ENCODE measurements around the gene PPM1K. TPM values are rescaled to one million over a fixed set of nuclear protein-coding genes. Genes with fewer than 3 reads are reported as not detected.

PPM1K gene
- total RNA-seq, 1 donor from 2014 or later = 10.4 TPM

DNA sequence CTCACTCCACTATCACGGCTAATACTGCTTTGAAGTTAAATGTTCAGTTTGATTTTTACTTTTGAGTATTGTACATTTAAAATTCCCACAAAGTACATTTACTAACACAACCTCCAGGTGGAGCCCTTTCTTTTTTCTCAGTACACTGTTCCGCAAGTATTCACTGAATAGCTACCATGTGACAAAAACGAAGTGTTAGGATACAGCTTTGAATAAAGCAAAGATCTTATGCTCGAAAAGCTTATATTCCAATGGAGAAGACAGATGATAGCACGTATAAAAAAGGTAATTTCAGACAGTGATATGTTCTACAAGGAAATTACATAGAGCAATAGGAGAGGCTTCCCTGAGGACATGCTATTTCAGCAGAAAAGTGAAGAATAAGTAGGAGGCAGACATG lies 65.3 kb downstream of the PPM1K start:
- DNase-seq (ENCODE audit: low spot score) = no peak

DNA sequence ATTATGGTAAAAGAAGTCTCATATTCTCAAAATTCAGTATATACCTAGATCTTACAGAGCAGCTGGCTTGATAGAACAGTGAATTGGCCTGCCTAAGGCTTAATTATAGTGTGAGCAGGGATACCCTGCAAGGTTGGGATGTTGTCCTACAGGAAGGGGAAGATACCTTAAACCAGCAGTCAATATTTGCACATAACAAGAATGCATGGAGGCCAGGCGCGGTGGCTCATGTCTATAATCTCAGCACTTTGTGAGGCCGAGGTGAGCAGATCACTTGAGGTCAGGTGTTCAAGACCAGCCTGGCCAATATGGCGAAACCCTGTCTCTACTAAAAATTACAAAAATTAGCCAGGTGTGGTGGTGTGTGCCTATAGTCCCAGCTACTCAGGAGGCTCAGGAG lies 67.2 kb downstream of the PPM1K start:
- no peak for DNase-seq (ENCODE audit: low spot score)

DNA sequence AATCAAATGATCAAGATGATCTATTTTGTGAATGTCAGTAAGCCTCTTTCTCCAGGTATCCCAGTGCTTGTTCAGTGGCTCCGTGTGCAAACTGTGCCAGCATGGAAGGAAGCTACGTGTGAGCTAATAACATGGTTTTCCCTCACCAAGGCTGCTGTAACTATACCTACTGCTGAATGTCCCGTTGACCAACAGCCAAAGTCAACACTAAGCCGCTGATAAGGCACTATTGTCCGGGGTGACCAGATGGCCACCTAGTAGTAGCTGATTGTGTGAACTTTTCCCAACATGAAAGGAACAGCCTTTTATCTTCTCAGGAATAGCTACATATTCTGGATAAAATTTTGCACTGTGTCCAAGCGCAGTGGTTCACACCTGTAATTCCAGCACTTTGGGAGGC lies 68.0 kb downstream of the PPM1K start:
- DNase-seq (ENCODE audit: low spot score) = no peak

DNA sequence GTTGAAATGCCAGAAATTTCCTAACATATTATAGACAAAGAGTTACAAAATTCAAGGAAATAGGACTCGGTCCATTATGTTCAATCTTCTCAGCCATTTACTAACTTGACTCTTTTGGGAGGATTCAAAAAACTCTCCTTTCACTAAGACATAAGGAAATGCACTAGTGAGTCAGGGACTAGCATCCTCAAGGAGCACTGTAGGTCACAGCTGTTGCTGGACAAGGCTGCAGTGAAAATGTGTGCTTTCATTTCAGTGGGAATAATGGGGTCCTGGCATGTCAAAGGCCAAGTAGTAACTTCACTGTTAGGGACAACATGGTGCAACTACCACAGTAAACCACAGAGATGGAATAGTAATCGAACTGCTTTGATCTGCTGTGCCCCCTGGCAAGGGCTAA lies 69.0 kb downstream of the PPM1K start:
- no peak for DNase-seq (ENCODE audit: low spot score)

GRCh38 chr4:88212253-88212561 lies 72.2 kb downstream of the PPM1K start:
- no peak for DNase-seq (ENCODE audit: low spot score)

- DNase-seq (ENCODE audit: low spot score) = no peak
These were observed 72.7 kb downstream of the PPM1K start for GRCh38 chr4:88211473-88212252.

DNA sequence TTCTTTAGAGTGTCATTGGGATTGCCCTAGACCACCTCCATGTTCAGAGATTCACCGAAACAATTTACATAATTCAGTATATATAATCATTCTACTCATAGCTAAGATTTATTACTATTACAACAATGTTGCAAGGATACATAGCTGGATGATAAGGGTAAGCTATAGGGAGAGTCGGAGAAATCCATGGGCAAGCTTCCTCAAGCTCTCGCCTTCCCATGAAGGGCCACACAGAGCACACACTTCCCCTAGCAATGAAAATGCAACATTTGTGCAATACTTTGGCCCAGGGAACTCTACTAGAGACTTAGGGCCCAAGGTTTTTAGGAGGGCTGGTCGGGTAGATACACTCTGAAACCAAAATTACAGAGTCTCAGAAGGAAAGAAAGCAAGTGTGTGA lies 76.2 kb downstream of the PPM1K start:
- no peak for DNase-seq (ENCODE audit: low spot score)

Other genes starting within 250 kb of the PPM1K start
- gene ABCG2, start 125.9 kb downstream of the PPM1K start, total RNA-seq = 1.7 TPM
- 7.7 TPM for gene HERC6, start 94.3 kb upstream of the PPM1K start, total RNA-seq
- gene HERC5, start 172.6 kb upstream of the PPM1K start, total RNA-seq = 5.9 TPM
- 81.0 TPM for gene PYURF, start 239.2 kb upstream of the PPM1K start, total RNA-seq